Parathyroid adenoma (tissue), 2 donors: ENCODE measurements around the gene PCK1.

ENCODE experiments used
- H2AFZ ChIP-seq: fragments of 300-600 bp; sonication (generic); one replicate; pipeline ENCODE4 v1.7.0; 2017; ENCODE audit warnings: antibody characterized with exemption, mild to moderate bottlenecking
- H3K27ac ChIP-seq: fragments of 300-600 bp; sonication (generic); one replicate; pipeline ENCODE4 v1.7.0; 2017
- H3K27me3 ChIP-seq: fragments of 300-600 bp; sonication (generic); one replicate; pipeline ENCODE4 v1.7.0; 2017; ENCODE audit warnings: low read length; ENCODE audit not compliant: control insufficient read depth, insufficient read depth
- H3K36me3 ChIP-seq: fragments of 300-600 bp; sonication (generic); one replicate; pipeline ENCODE4 v1.7.0; 2017; ENCODE audit warnings: low read length; ENCODE audit not compliant: control insufficient read depth, insufficient read depth
- H3K4me1 ChIP-seq: fragments of 300-600 bp; sonication (generic); one replicate; pipeline ENCODE4 v1.7.0; 2017; ENCODE audit warnings: control low read depth
- H3K4me2 ChIP-seq: fragments of 300-600 bp; sonication (generic); one replicate; pipeline ENCODE4 v1.7.0; 2017; ENCODE audit warnings: low read length
- H3K4me3 ChIP-seq: fragments of 300-600 bp; sonication (generic); one replicate; pipeline ENCODE4 v1.7.0; 2017; ENCODE audit warnings: low read depth, low read length
- H3K79me2 ChIP-seq: fragments of 300-600 bp; sonication (generic); one replicate; pipeline ENCODE4 v1.7.0; 2017; ENCODE audit warnings: control low read depth
- H3K9ac ChIP-seq: fragments of 300-600 bp; sonication (generic); one replicate; pipeline ENCODE4 v1.7.0; 2017; ENCODE audit warnings: mild to moderate bottlenecking
- H3K9me3 ChIP-seq: fragments of 300-600 bp; sonication (generic); one replicate; pipeline ENCODE4 v1.7.0; 2017; ENCODE audit warnings: low read length; ENCODE audit not compliant: control insufficient read depth
- CTCF ChIP-seq: fragments of 300-600 bp; sonication (generic); IDR thresholded peaks from one replicate; pipeline ENCODE4 v1.7.0; 2017; ENCODE audit warnings: antibody characterized with exemption, mild to moderate bottlenecking
- donor health status: primary hyperparathyroidism.

Gene PCK1

GRCh38 chr20:57539889-57540288, 21.0 kb upstream of the PCK1 start:
- H2AFZ ChIP-seq = no peak overlapping the region
- no peaks in the 10 kb centered on the region for H3K36me3 ChIP-seq

GRCh38 chr20:57540890-57541580, 19.9 kb upstream of the PCK1 start:
- no peak overlapping the region for H3K27ac ChIP-seq
- H3K9me3 ChIP-seq = no peaks in the 10 kb centered on the region
- H3K4me2 ChIP-seq = no peak overlapping the region
- H3K79me2 ChIP-seq = no peaks in the 10 kb centered on the region
- H3K4me1 ChIP-seq = no peaks in the 10 kb centered on the region
- no peak overlapping the region for H2AFZ ChIP-seq
- H3K4me3 ChIP-seq = no peak overlapping the region
- no peak overlapping the region for H3K9ac ChIP-seq
- H3K36me3 ChIP-seq = no peaks in the 10 kb centered on the region
- no peak for TF ChIP-seq CTCF
- no peaks in the 10 kb centered on the region for H3K27me3 ChIP-seq

More at GRCh38 chr20:57539889-57540288, 21.0 kb upstream of the PCK1 start:
- H3K4me2 ChIP-seq = no peak overlapping the region
- no peaks in the 10 kb centered on the region for H3K4me1 ChIP-seq
- no peak overlapping the region for H3K4me3 ChIP-seq
- no peaks in the 10 kb centered on the region for H3K27me3 ChIP-seq
- H3K9me3 ChIP-seq = no peaks in the 10 kb centered on the region
- TF ChIP-seq CTCF = no peak
- H3K27ac ChIP-seq = no peak overlapping the region
- H3K79me2 ChIP-seq = no peaks in the 10 kb centered on the region
- no peak overlapping the region for H3K9ac ChIP-seq

- H3K9ac ChIP-seq = no peak overlapping the region
- H3K27me3 ChIP-seq = no peaks in the 10 kb centered on the region
- H2AFZ ChIP-seq = no peak overlapping the region
- no peak overlapping the region for H3K4me2 ChIP-seq
- no peak overlapping the region for H3K27ac ChIP-seq
- no peak for TF ChIP-seq CTCF
- H3K79me2 ChIP-seq = no peaks in the 10 kb centered on the region
- no peaks in the 10 kb centered on the region for H3K9me3 ChIP-seq
- no peaks in the 10 kb centered on the region for H3K36me3 ChIP-seq
- H3K4me3 ChIP-seq = no peak overlapping the region
- H3K4me1 ChIP-seq = no peaks in the 10 kb centered on the region
Observed at GRCh38 chr20:57543754-57544153, 17.2 kb upstream of the PCK1 start.

GRCh38 chr20:57544838-57545564, 15.9 kb upstream of the PCK1 start:
- Histone ChIP-seq H3K27me3 (no peaks in the 10 kb centered on the region), H3K9me3 (no peaks in the 10 kb centered on the region), H3K9ac (no peak overlapping the region)

More at GRCh38 chr20:57544838-57545564, 15.9 kb upstream of the PCK1 start:
- no peaks in the 10 kb centered on the region for H3K36me3 ChIP-seq
- H3K4me3 ChIP-seq = no peak overlapping the region
- H3K27ac ChIP-seq = no peak overlapping the region
- TF ChIP-seq CTCF = no peak
- no peak overlapping the region for H3K4me2 ChIP-seq
- H3K79me2 ChIP-seq = no peaks in the 10 kb centered on the region
- no peaks in the 10 kb centered on the region for H3K4me1 ChIP-seq
- H2AFZ ChIP-seq = no peak overlapping the region
